ENCODE results near the gene CAPN11.

GRCh38 chr6:44169154-44169553, 10.5 kb downstream of the CAPN11 start:
- no peak for TF ChIP-seq SETDB1 (IDR thresholded peaks at IDR 0.05; ENCODE audit: insufficient read length, low read length)
- TF ChIP-seq, protein P1, sequence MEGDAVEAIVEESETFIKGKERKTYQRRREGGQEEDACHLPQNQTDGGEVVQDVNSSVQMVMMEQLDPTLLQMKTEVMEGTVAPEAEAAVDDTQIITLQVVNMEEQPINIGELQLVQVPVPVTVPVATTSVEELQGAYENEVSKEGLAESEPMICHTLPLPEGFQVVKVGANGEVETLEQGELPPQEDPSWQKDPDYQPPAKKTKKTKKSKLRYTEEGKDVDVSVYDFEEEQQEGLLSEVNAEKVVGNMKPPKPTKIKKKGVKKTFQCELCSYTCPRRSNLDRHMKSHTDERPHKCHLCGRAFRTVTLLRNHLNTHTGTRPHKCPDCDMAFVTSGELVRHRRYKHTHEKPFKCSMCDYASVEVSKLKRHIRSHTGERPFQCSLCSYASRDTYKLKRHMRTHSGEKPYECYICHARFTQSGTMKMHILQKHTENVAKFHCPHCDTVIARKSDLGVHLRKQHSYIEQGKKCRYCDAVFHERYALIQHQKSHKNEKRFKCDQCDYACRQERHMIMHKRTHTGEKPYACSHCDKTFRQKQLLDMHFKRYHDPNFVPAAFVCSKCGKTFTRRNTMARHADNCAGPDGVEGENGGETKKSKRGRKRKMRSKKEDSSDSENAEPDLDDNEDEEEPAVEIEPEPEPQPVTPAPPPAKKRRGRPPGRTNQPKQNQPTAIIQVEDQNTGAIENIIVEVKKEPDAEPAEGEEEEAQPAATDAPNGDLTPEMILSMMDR (tag by site-specific recombination; IDR thresholded peaks at IDR 0.05), result no peak
- TF ChIP-seq YY1 (tag by site-specific recombination; IDR thresholded peaks at IDR 0.05), result no peak
- no peak for TF ChIP-seq YY2 (tag by site-specific recombination; IDR thresholded peaks at IDR 0.05)
- no peak for TF ChIP-seq ZNF274 (IDR thresholded peaks at IDR 0.05; ENCODE audit: low read length)
- no peak for TF ChIP-seq ZNF274 (tag by site-specific recombination; IDR thresholded peaks at IDR 0.05; ENCODE audit: borderline replicate concordance)
- no peak for TF ChIP-seq ZNF24 (tag by site-specific recombination; IDR thresholded peaks at IDR 0.05)

Data from HEK293 (cell line).